Bronchial epithelial cell (primary cell): ENCODE data around the gene SRSF10. TPM values are rescaled to one million over a fixed set of nuclear protein-coding genes. Genes with fewer than 3 reads are reported as not detected.
"Not testable (repeated sequence)": the region's sequence is repeated elsewhere in the genome, so short reads cannot be mapped to it uniquely, and the experiment has no call there.

ENCODE experiments used
- DNase-seq: peaks from one replicate; pipeline ENCODE4 v3.0.0-alpha.2; 2010; ENCODE audit warnings: low read depth
- FAIRE-seq: peaks from 2 replicates; lab custom pipeline; 2011; peaks lifted over from hg19 to GRCh38; lab: Jason Lieb, UNC
- H3K27me3 ChIP-seq: 2 replicates; pipeline ENCODE4 v1.5.1; 2011; ENCODE audit warnings: low read length; ENCODE audit not compliant: control insufficient read depth, insufficient read depth
- H3K36me3 ChIP-seq: 2 replicates; pipeline ENCODE4 v1.5.1; 2011; ENCODE audit warnings: low read length; ENCODE audit not compliant: control insufficient read depth, insufficient read depth
- H3K4me3 ChIP-seq: 2 replicates; pipeline ENCODE4 v1.5.1; 2011; ENCODE audit warnings: mild to moderate bottlenecking, low read depth, low read length, control low read depth
- total RNA-seq: library from RNA; depleted of rRNA; stranded (reverse); fragments of >200 nt; gene quantifications from 2 replicates; pipeline ENCODE4 v1.2.1, GENCODE V29; 2014
- TF ChIP-seq, protein P1 (sequence below): IDR thresholded peaks from 2 replicates; pipeline ENCODE4 v1.5.1; 2011; ENCODE audit warnings: mild to moderate bottlenecking, moderate library complexity, low read length, control low read depth, inconsistent platforms; ENCODE audit not compliant: insufficient read depth, severe bottlenecking

The SRSF10 gene
- total RNA-seq, 1 donor from 2014 or later: 52.1 TPM

DNA sequence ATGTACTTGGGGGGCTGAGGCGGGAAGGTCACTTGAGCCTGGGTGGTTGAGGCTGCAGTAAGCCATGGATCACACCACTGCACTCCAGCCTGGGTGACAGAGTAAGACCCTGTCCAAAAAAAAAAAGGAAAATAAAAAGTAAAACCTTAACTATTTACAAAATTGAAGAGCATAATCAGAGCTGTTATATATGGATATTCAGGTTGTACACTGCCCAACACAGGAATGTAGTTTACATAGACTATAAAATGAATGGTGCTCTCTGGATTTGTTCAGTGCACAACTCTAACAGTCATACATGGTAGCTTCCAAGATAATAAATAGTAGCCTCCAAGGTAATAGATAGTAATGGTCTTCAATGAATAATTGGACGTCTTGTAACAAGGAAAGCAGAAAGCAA, 22.6 kb upstream of the SRSF10 start:
- TF ChIP-seq, protein P1, sequence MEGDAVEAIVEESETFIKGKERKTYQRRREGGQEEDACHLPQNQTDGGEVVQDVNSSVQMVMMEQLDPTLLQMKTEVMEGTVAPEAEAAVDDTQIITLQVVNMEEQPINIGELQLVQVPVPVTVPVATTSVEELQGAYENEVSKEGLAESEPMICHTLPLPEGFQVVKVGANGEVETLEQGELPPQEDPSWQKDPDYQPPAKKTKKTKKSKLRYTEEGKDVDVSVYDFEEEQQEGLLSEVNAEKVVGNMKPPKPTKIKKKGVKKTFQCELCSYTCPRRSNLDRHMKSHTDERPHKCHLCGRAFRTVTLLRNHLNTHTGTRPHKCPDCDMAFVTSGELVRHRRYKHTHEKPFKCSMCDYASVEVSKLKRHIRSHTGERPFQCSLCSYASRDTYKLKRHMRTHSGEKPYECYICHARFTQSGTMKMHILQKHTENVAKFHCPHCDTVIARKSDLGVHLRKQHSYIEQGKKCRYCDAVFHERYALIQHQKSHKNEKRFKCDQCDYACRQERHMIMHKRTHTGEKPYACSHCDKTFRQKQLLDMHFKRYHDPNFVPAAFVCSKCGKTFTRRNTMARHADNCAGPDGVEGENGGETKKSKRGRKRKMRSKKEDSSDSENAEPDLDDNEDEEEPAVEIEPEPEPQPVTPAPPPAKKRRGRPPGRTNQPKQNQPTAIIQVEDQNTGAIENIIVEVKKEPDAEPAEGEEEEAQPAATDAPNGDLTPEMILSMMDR: no peak
- no peak for FAIRE-seq
- Histone ChIP-seq H3K36me3 (no peaks in the 10 kb centered on the region), H3K4me3 (no peak overlapping the region), H3K27me3 (no peaks in the 10 kb centered on the region)
- no peak for DNase-seq

DNA sequence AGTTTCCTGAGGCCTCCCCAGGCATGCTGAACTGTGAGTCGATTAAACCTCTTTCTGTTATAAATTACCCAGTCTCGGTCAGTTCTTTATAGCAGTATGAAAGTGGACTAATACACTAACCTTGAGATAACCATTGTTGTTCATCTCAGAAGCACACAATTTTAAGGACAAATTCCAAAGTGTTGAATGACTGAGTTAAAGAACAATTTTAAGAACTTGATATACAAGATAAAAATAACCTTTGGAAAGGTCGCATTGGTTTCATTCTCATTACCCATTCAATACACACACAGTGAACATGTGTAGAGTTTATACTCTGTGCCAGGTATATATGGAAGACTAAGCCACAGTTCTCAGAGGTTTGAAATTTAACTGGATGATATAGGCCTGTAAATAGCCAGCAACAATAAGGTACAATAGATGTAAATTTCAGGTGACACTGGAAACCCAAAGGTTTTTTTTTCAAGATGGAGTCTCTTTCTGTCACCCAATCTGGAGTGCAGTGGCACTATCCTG, 19.1 kb upstream of the SRSF10 start:
- FAIRE-seq (no peak), DNase-seq (no peak)
- TF ChIP-seq, protein P1: no peak

DNA sequence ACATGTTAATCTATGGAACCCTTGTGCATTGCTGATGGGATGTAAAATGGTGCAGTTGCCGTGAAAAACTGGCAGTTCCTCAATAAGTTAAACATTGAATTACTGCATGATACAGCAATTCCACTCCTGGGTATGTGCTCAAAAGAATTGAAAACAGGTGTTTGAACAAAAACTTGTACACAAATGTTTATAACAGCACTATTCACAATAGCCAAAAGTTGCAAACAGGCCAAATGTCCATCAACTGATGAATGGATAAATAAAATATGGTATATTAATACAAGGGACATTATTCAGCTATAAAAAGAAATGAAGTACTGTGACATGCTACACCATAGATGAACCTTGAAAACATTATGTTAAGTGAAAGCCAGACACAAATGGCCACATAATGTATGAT, 17.7 kb upstream of the SRSF10 start:
- DNase-seq (no peak), FAIRE-seq (no peak)
- Histone ChIP-seq H3K4me3 (no peak overlapping the region), H3K36me3 (no peaks in the 10 kb centered on the region), H3K27me3 (no peaks in the 10 kb centered on the region)
- TF ChIP-seq, protein P1: no peak

More for the DNA sequence above, 19.1 kb upstream of the SRSF10 start:
- Histone ChIP-seq H3K27me3 (no peaks in the 10 kb centered on the region), H3K4me3 (no peak overlapping the region), H3K36me3 (no peaks in the 10 kb centered on the region)

DNA sequence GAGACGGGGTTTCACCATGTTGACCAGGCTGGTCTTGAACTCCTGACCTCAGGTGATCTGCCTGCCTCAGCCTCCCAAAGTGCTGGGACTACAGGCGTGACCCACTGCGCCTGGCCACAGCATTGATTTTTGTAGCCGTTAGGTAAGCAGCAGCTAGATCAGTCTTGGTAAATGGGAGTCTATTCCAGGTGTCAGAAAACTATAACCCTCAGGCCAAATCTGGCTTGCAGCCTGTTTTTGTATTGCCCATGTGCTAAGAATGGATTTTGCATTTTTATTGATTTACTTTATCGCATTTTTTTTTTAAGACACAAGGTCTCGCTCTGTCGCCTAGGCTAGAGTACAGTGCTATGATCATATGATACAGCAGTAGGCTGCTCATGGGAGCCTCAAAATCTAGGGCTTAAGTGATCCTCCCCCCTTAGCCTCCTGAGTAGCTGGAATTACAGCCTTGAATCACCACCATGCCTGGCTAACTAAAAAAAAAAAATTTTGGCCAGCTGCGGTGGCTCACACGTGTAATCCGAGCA, 16.6 kb upstream of the SRSF10 start:
- TF ChIP-seq, protein P1: no peak
- FAIRE-seq (no peak), DNase-seq (no peak)
- H3K4me3 ChIP-seq: no peak overlapping the region
- no peaks in the 10 kb centered on the region for H3K27me3 ChIP-seq
- no peaks in the 10 kb centered on the region for H3K36me3 ChIP-seq

DNA sequence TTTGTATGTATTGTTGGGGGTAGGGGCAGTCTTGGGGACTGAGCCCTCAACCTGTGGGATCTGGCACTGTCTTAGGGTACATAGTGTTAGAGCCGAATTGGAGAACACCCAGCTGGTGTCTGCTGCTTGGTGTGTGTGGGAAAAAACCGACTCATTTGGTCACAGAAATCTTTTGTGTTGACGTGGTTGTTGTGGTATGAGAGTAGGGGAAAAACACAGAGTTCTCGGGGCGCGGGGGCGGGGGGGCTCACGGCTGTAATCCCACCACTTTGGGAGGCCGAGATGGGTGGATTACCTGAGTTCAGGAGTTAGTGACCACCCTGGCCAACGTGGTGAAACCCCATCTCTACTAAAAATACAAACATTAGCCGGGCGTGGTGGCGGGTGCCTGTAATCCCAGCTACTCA, 15.3 kb upstream of the SRSF10 start:
- TF ChIP-seq, protein P1: no peak
- Histone ChIP-seq H3K36me3 (no peaks in the 10 kb centered on the region), H3K27me3 (no peaks in the 10 kb centered on the region), H3K4me3 (no peak overlapping the region)
- FAIRE-seq: no peak
- no peak for DNase-seq

DNA sequence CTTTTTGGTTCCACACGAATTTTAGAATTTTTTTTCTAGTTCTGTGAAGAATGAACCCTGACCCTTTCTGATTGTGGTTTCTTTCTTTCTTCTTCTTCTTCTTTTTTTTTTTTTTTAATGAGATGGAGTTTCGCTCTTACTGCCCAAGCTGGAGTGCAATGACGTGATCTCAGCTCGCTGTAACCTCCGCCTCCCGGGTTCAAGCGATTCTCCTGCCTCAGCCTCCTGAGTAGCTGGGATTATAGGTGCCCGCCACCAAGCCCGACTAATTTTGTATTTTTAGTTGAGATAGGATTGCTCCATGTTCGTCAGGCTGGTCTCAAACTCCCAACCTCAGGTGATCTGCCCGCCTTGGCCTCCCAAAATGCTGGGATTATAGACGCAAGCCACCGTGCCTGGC, 11.9 kb upstream of the SRSF10 start:
- FAIRE-seq, DNase-seq, H3K27me3 ChIP-seq, H3K4me3 ChIP-seq, H3K36me3 ChIP-seq: not testable (repeated sequence)
